WTC11 (cell line): ENCODE measurements around the gene ATP11B.

Source experiments
- CTCF ChIP-seq: fragments of 200-600 bp; IDR thresholded peaks from 2 replicates; pipeline ENCODE4 v1.8.0; 2022; ENCODE audit warnings: antibody characterized with exemption
- FOXK1 ChIP-seq: sonication (generic); formaldehyde crosslinking; IDR thresholded peaks from 2 replicates; pipeline ENCODE4 v1.8.0; 2022; ENCODE audit warnings: mild to moderate bottlenecking, moderate library complexity, missing genetic modification reagents
- FOXP1 ChIP-seq: sonication (generic); formaldehyde crosslinking; IDR thresholded peaks from 2 replicates; pipeline ENCODE4 v1.8.0; 2022; ENCODE audit warnings: missing genetic modification reagents, mild to moderate bottlenecking, moderate library complexity, borderline replicate concordance
- MLX ChIP-seq: sonication (generic); formaldehyde crosslinking; IDR thresholded peaks from 2 replicates; pipeline ENCODE4 v1.8.1; 2023; ENCODE audit warnings: mild to moderate bottlenecking, missing genetic modification reagents, moderate library complexity
- NR1H2 ChIP-seq: sonication (generic); formaldehyde crosslinking; IDR thresholded peaks from 2 replicates; pipeline ENCODE4 v1.9.0; 2021; ENCODE audit warnings: mild to moderate bottlenecking, moderate library complexity, missing genetic modification reagents
- NR3C1 ChIP-seq: sonication (generic); formaldehyde crosslinking; conservative IDR thresholded peaks from 2 replicates; pipeline ENCODE4 v1.8.1; 2023; ENCODE audit warnings: low read depth, mild to moderate bottlenecking, missing genetic modification reagents
- SP1 ChIP-seq: sonication (generic); formaldehyde crosslinking; conservative IDR thresholded peaks from 2 replicates; pipeline ENCODE4 v1.8.1; 2022; ENCODE audit warnings: missing genetic modification reagents
- STAT6 ChIP-seq: sonication (generic); formaldehyde crosslinking; conservative IDR thresholded peaks from 2 replicates; pipeline ENCODE4 v1.8.1; 2023; ENCODE audit warnings: mild to moderate bottlenecking, low read depth, missing genetic modification reagents, moderate library complexity
- TEAD4 ChIP-seq: sonication (generic); formaldehyde crosslinking; IDR thresholded peaks from 2 replicates; pipeline ENCODE4 v1.8.0; 2022; ENCODE audit warnings: mild to moderate bottlenecking, missing genetic modification reagents
- ZNF138 ChIP-seq: sonication (generic); formaldehyde crosslinking; conservative IDR thresholded peaks from 2 replicates; pipeline ENCODE4 v1.8.1; 2022; ENCODE audit warnings: mild to moderate bottlenecking, moderate library complexity, missing genetic modification reagents
- ZNF423 ChIP-seq: fragments of 250-450 bp; sonication (Bioruptor Pico); IDR thresholded peaks from 2 replicates; pipeline ENCODE4 v2.1.2; 2022; ENCODE audit warnings: mild to moderate bottlenecking, moderate library complexity
- TF ChIP-seq, protein P1 (sequence below): sonication (generic); formaldehyde crosslinking; IDR thresholded peaks from 2 replicates; pipeline ENCODE4 v1.8.1; 2023; ENCODE audit warnings: mild to moderate bottlenecking, missing genetic modification reagents, moderate library complexity

DNA sequence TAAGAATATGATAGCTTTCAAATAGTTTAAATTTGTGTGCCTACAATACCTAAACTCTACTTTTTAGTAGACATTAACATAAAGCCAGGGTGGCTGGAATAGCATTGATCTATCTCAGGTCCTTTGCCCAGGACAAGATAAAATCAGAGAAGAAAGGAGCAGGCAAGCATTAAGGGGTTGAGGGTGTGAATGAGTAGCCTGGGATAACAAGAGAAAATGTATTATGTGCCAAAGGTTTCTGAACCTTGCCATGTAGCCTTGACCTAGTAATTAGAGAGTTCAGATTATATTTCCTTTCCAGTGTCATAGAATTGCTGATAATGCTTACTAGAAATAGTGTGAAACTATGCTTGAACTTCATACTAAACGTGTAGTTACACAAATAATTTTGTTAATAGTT lies 22.9 kb downstream of the ATP11B start:
- TF ChIP-seq CTCF, result no peak
- TF ChIP-seq ZNF423 (CRISPR knock-in tag), result no peak
- no peak for TF ChIP-seq FOXK1 (CRISPR knock-in tag)
- no peak for TF ChIP-seq MLX
- no peak for TF ChIP-seq NR3C1 (CRISPR knock-in tag)
- TF ChIP-seq SP1, result no peak
- TF ChIP-seq NR1H2, result no peak
- TF ChIP-seq, protein P1, sequence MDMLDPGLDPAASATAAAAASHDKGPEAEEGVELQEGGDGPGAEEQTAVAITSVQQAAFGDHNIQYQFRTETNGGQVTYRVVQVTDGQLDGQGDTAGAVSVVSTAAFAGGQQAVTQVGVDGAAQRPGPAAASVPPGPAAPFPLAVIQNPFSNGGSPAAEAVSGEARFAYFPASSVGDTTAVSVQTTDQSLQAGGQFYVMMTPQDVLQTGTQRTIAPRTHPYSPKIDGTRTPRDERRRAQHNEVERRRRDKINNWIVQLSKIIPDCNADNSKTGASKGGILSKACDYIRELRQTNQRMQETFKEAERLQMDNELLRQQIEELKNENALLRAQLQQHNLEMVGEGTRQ, result no peak
- no peak for TF ChIP-seq ZNF138
- TF ChIP-seq STAT6 (CRISPR knock-in tag), result no peak
- no peak for TF ChIP-seq TEAD4 (CRISPR knock-in tag)
- no peak for TF ChIP-seq FOXP1 (CRISPR knock-in tag)
